CMK (cell line): ENCODE results near the gene BARHL2.

Experiments used
- DNase-seq: peaks from one replicate; pipeline ENCODE4 v3.0.0-alpha.2; 2010; ENCODE audit warnings: low read depth

The BARHL2 gene

DNA sequence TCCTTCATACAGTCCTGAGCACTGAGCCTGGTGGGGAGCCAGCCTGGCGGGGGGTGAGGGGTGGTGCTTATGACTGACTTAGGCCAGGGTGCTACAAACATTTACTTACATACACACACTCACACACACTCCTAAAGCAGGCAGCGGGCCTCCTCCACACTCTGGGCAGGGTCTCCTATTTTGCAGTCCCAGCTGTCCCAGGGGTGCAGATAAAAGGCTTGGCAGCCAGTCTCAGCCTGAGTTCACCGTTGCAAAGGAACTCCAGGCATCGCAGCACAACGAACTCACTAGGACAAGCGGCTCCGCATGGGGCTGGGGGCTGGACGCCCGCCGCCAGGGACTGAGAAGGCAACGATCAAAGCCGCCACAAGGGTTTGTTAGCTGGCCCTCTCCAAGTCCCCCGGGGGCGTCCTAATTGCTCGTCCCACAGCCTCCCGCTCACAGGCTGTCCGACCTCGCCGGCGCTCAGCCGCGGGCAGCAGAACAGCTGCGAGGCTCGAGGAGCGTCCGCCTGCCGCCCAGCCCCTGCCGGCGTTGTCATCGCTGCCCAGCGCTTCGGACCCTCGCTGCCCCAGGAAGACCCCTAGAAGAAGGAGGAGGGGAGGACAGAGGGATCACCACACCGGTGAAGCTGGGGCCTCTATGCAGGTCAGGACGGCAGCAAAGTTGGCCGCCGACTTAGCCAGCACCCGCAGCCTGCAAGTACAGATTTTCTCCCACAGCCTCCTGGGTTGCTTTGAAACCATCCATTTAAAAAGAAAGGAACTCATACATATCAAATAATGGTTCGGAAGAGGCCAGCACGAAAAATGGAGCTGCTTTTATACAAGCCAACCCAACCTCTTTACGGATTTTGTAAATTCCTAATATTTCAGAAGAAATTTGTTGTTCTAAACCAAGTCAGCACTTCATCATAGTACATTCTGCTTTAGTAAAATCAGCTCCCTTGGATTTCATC is 6.2 kb downstream of the BARHL2 start:
- no peak for DNase-seq

DNA sequence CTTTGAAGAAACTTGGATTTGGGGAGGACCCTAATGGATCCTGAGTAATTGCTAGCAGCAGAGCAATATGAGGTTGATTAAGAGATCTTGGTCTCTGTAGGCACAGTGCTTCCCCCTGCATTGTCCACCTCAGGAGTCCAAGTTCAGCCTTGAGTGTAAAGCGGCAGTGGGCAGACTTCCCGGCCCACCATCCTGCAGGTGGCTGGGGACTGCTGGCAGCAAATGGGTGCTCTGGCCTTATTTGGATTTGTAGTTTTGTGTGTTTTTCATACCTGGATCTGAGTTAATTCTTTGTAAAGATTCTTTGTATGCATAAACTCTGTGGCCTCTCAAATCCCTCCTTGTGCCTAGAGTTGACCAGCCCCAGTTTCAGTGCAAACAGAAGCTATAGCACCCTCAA is 7.6 kb downstream of the BARHL2 start:
- DNase-seq: no peak

DNA sequence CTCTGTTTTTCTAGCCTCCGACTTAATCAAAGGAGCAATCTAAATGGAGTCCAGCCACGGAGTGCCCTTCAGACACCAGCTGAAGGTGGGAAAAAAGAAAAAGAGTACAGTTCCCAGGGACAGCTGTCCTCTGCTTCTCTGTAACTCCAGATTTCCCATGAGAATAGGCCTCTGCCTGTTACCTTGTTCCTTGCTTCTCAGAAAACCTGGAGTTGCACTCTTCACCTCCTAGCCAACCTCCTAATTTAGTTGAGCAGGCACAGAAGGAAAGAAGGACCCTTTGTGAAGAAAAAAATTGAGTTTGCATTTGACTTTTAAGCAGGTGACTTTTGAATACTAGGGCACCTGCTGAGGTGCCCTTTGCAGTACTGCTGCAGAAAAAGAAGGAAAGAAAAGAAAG is 8.3 kb downstream of the BARHL2 start:
- DNase-seq: no peak

DNA sequence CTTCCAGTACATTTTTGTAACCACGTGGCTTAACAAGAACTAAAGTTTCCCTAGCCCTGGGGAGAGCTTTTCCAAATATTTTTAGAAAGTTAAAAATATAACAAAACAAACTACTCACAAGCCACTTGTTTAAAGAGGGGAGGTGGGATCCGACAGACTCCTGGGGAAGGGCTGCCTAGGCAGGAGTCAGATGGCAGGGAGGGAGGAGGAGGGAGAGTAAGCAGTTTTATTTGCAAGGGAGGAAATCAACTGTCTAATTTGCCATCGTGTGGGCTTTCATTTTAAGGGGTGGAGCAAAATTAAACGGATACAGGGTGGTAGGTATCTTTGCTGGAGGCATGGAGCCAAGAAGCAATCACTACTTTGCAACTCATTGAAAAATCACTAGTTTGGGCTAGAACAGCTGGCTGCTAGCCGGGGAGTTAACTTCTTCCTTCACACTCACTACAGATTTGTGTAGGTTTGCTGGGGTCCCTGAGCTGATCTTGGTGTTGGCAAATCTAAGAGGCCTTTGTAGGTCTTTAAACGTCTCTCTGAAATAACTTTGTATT is 8.8 kb downstream of the BARHL2 start:
- DNase-seq: no peak

- no peak for DNase-seq
Observed at GRCh38 chr1:90707363-90707710, 9.8 kb downstream of the BARHL2 start.

GRCh38 chr1:90706437-90707362 is 10.4 kb downstream of the BARHL2 start:
- DNase-seq: no peak

- no peak for DNase-seq
Observed at GRCh38 chr1:90705956-90706355, 11.1 kb downstream of the BARHL2 start.

GRCh38 chr1:90704817-90705216 is 12.3 kb downstream of the BARHL2 start:
- no peak for DNase-seq

GRCh38 chr1:90694846-90695245 is 22.3 kb downstream of the BARHL2 start:
- no peak for DNase-seq

DNA sequence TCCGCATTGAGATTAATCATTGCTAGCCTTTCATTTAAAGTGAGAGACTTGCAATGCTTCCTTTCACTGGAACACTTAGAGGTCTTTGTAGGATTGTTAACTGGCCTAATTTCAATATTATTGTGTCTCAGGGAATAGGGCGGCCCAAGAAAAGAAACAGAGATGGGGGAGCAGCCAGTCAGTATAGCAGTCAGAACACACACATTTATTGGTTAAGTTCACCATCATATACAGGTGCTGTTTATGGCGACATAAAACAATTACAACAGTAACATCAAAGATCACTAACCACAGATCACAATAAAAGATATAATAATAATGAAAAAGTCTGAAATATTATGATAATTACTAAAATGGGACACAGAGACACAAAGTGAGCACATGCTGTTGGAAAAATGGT is 29.4 kb downstream of the BARHL2 start:
- no peak for DNase-seq

DNA sequence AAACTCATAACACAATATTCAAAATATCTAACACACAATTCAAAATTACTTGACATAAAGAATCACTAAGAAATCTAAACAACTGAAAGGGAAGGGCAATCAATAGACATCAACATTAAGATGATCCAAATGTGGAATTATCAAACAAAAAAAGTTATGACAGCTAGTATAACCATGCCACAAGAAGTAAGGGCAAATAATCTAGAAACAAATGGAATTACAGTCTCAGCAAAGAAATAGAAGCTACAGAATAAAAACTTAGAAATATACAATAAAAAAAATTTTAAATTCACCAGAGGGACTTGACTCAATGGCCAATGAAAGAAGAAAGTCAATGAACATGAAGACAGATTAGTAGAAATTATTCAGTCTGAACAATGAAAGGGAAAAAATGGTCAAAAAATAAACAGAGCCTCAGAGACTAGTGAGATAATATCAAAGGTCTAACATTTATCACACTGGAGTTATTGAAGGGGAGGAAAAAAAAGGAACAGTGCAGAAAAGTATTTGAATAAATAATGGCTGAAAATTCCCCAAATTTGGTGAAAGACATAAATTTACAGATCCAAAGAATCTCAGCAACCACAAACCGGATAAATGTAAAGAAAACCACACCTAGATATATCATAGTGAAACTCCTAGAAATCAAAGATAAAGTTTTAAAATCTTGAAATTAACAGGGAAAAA is 41.8 kb downstream of the BARHL2 start:
- no peak for DNase-seq

GRCh38 chr1:90671741-90672140 is 45.4 kb downstream of the BARHL2 start:
- no peak for DNase-seq

DNA sequence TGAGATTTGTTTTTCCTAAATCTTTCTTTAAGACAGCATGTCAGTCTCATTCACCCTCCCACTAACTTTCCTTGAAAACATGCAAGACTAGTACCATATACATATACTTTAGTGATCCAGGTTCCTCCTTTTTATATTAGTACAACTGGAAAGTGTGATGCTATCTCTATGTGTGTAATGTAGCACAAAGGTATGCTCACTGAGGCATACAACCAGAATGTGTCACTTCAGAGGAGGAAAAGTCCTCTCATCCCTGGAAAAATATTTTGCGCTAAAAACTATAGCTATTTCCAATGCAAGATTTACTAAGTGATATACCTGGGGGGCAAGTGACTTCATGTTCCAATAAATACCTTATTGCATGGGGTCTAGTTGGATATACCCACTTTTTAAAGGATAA is 45.9 kb downstream of the BARHL2 start:
- DNase-seq: no peak
